Activated CD4-positive, CD25-positive, alpha-beta regulatory T cell (primary cell): ENCODE measurements around the gene MATN3.
"Not testable (repeated sequence)": the region's sequence is repeated elsewhere in the genome, so short reads cannot be mapped to it uniquely, and the experiment has no call there.

Source experiments
- DNase-seq, 4 experiments: peaks; one replicate each; lab custom pipeline; 2025; lab: John Stamatoyannopoulos, UW

MATN3 gene, protein sequence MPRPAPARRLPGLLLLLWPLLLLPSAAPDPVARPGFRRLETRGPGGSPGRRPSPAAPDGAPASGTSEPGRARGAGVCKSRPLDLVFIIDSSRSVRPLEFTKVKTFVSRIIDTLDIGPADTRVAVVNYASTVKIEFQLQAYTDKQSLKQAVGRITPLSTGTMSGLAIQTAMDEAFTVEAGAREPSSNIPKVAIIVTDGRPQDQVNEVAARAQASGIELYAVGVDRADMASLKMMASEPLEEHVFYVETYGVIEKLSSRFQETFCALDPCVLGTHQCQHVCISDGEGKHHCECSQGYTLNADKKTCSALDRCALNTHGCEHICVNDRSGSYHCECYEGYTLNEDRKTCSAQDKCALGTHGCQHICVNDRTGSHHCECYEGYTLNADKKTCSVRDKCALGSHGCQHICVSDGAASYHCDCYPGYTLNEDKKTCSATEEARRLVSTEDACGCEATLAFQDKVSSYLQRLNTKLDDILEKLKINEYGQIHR

GRCh38 chr2:20012282-20013125, at the start of gene MATN3:
Gene MATN3, minus strand, starts transcription at chr2:20012668. Its CDS starts 37 bp downstream, at chr2:20012631.
- no peak for DNase-seq

- DNase-seq, result no peak
Observed at GRCh38 chr2:20061940-20062339, 49.5 kb upstream of the MATN3 start.

GRCh38 chr2:20061476-20061875, 49.0 kb upstream of the MATN3 start:
- no peak for DNase-seq

DNA sequence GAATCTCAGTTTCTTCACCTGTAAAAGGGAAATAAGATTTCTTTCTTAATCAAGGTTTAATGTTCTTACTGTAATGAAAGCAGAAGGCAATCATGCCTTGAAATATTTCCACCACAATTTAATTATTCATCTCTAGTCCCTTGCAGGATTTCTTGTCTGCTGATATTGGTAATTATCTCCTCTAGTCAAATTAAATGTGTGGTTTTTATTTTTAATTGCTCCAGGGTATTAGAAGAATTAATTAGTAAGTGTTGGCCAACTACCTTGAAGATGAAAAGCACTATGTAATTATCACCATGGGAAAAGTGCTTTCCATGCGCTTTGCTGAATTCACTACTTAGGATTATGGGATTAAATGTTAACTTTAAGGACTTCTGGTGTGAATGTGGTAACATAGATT, 47.6 kb upstream of the MATN3 start:
- DNase-seq, result no peak

DNA sequence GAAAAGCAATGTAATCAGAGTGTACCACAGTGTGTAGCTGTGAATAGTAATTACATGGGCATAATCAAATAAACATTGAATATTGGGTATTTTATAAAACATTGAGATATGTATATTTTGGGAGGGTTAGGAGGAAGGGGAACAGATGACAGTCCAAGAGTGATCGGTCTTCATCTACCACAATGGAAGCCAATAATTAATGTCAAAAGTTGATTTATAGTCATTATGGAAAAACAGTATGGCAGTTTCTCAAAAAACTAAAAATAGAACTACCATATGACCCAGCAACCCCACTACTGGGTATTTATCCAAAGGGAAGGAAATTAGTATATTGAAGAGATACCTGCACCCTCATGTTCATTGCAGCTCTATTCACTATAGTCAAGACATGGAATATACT, 44.8 kb upstream of the MATN3 start:
- DNase-seq, result no peak

- DNase-seq, result no peak
Observed at GRCh38 chr2:20054931-20055330, 42.5 kb upstream of the MATN3 start.

- DNase-seq, result no peak
Observed at GRCh38 chr2:20054119-20054518, 41.7 kb upstream of the MATN3 start.

- no peak for DNase-seq
Observed at GRCh38 chr2:20052861-20053281, 40.4 kb upstream of the MATN3 start.

DNA sequence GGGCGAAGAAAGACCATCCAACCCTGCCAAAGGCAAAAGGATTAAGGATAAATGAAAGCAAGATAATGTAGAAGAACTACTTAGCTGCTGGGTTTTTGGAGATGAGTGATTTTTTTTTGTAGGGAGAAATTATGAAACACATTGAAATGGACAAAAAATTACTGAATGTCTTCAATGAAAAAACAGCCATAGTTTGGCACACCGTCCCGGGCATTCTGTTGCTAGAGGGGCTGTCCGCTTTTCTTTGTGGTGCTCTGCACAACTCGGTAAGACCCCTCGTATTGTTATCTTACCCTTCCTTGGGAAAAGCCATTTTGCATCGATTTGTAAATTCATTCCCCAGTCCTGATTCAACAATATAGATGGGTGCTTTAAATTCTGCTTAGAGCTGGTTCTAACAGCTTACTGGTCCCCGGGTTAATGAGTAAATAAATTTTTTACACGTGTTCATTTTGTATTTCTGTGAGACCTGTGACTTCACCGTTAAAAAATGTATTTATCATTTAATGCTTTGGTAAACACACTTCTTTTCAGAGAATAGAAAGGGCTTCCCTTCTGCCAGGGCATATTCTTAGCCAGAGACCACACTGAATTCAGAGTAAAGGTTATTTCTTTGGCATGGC, 39.9 kb upstream of the MATN3 start:
- DNase-seq, result no peak

DNA sequence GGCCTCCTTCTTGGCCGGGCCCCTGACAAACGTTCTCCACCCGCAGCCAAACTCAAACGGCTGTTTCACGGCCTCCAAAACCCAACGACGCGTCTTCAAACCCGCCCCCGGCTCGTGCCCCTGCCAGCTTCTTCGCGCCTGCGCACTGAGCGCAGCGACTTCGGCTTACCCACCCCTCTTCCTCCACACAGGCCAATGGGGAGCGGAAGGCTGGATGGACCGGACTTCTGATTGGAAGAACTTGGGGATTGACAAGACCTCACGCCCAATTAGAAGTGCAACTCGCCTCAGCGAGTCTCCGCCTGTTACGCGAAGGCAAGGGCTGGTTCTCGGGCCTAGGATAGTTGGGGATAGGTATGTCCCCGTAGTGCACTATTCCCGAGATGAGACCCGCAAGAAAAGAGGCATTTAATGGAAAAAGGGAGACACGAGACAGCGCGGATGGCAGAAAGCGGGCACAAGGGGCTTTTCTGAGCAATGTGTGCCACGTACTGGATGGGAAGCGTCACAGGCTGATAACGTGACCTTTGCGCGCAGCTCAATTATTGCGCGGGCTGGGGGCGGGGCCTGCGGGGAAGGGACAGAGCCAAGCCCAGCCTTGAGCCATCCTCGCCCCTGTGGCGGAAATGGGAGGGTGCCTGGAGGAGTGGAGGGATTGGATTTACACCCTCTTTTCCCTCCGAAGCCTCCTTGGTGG, 39.2 kb upstream of the MATN3 start, which contains the start of gene LAPTM4A:
Gene LAPTM4A, minus strand, starts transcription at position 97 of the 697 bp plus-strand sequence. CDS start 108 bp downstream, outside the sequence.
- peak; percentile 91 to 95 (median 95) for DNase-seq

DNA sequence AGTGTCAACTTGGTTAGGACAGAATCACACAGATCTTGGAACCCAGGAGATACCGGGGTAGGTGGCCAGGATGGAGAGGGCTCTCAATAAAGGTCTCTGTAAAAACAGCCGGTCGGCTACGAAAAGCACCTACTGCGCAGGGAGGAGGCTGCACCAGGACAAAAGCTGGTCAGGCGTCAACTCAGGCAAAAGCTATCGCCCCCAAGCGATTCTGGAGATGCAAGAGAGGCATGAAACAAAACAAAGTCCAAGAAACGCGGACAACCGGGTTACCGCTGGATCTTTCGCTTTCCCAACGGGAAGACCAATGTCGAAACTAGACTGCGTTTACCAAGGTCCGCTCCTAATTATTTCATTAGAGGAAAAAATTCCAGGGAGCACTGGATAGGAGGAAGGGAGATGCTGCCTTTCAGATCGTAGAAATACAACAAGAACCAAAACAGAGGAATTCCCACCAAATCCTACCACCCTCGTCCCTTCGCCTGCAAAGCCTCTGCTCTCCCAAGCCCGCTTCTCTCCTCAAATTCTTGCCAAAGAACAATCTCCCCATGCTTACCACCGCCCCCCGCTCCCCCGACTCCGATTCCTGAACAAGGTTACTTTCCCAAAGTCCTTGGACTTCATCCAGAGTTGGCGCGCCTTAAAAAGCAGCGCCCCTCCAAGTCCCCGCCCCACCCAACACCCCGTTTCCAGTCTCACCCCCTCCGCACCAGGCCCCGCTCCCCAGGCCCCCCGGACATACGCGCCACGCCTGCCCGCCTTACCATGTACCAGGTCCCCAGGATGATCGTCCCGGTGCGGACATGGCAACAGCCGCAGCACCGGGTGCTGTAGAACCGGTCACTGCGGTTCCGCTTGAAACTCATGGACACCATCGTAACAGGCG, 38.4 kb upstream of the MATN3 start:
- peak in 1 of 4 experiments; percentile 2 for DNase-seq

- no peak for DNase-seq
Observed at GRCh38 chr2:20050104-20050645, 37.7 kb upstream of the MATN3 start.

DNA sequence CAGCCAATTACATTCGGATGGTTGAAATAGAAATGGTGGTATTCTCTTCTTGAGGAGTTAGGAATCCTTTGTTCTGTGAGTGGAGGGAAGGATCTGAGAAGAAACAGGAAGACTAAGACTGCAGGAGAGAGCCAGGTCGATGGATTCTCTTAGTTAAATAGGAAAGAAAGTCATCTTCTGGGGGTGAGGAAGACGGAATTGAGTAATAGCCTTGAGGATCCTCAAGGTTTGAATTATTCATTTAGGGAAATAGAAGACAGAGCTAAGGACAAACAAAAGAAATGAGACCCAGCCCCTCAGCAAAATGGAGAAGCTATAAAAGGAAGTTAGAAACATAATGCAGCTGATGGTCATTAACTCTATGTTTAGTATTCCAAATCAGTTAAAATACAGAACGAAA, 37.2 kb upstream of the MATN3 start:
- DNase-seq, result no peak

DNA sequence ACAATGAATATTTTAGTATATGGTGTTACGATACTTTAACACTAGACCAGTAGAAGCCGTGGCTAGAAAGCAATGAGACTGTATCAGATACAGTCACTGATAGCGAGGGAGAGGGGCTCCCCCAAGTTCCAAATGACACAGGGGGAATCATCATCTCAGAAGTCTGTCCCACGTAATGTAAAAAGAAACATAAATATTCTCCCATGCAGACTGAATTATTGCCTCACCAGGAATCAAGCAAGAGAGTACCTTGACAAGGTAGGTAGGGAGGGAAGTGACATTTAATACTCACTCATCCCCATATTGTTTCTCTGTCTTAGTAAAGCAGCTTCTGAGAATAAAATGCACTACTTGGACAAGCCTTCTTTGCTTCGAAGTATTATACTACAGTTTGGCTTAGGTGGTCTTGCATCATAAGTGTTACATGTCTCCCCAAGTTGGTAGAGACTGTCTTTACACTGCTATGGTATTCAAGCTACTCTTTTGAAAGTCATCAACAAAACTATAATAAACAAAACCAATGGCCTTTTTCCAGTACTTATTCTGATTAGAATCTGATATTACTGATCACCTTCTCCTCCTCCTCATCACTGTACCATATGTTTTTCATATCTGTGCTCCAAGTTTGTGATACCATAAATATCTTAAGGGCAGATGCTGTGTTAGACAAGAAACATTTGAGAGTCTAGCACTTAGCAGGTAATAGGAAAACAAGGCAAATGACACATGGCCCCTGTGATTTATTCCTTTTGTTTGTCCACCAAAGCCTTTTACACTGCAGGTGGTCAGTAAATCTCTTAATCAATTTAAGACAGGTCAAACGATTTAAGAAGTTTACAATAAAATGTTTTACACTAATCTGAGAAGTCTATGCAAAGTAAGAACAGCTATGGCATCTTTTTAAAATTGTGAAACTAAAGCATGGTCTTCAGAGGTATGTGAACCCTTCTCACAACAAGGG, 36.3 kb upstream of the MATN3 start:
- DNase-seq, result no peak

- not testable (repeated sequence) for DNase-seq
Observed at GRCh38 chr2:20045712-20046292, 33.3 kb upstream of the MATN3 start.

- DNase-seq, result no peak
Observed at GRCh38 chr2:20044778-20045177, 32.3 kb upstream of the MATN3 start.

DNA sequence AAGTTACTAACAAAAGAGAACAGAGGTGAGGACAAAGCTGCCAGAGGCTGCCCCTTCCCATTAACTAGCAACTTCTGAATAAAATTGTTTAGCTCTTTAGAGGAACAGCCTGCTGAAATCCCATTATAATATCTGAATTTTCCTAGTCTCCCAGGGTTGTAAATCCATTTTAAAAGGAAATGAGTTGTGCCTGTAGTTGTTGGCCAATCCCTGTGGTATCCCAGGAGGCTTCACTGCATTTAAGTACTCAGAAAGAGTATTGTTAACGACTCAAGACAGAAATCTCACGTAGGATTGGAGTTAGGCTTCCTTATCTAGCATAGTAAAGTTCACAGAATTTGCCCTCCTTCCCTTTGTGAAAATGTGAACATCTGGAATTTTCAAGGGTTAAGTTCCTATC, 30.1 kb upstream of the MATN3 start:
- DNase-seq, result no peak

GRCh38 chr2:20040489-20041172, 28.2 kb upstream of the MATN3 start:
- no peak for DNase-seq
